SU-DHL-6 (cell line): ENCODE results near the gene C2orf42.

ENCODE experiments used
- EZH2phosphoT487 ChIP-seq: fragments of 200-600 bp; sonication (generic), shearing (Covaris generic); conservative IDR thresholded peaks from 2 replicates; pipeline ENCODE4 v1.6.1; 2018; ENCODE audit warnings: mild to moderate bottlenecking, antibody characterized with exemption, low read length, moderate library complexity, mixed read lengths
- TF ChIP-seq, protein P1 (sequence below): fragments of 200-600 bp; sonication (generic); IDR thresholded peaks from one replicate; pipeline ENCODE4 v1.5.1; 2017; ENCODE audit warnings: antibody characterized with exemption, mild to moderate bottlenecking, low read length, moderate library complexity; ENCODE audit not compliant: insufficient read depth, poor library complexity, severe bottlenecking

DNA sequence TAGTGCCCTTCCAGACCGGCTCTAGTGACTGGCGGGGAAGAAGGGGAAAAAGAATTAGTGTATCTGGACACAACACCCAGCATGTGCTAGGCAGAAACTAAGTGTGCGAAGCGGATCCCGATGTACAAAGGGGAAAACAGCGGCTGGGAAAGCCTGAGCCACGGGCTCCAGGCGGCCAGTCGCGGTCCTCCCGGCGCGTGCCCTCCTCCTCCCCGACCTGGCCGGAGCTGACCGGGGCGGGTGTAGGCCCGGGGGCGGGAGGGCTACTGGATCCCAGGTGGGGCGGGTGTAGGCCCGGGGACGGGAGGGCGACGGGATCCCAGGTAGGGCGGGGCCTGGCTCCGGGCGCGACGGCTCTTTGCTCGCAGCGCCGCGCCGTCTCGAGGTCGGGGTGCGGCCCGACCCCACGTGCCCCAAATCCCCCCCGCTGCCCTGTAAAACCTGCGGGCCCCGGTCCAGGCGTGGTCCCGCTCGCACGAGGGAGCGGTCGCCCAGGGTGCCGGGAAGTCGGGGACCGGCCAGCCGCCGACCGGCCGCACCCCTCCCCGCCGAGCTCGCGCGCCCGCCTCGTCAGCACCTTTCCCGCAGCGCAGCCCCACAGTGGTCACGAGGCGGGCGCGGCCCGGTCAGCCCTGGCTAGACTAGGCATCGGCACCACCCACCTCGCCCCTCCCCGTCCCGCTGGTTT is 48.8 kb downstream of the C2orf42 start:
- TF ChIP-seq, protein P1, sequence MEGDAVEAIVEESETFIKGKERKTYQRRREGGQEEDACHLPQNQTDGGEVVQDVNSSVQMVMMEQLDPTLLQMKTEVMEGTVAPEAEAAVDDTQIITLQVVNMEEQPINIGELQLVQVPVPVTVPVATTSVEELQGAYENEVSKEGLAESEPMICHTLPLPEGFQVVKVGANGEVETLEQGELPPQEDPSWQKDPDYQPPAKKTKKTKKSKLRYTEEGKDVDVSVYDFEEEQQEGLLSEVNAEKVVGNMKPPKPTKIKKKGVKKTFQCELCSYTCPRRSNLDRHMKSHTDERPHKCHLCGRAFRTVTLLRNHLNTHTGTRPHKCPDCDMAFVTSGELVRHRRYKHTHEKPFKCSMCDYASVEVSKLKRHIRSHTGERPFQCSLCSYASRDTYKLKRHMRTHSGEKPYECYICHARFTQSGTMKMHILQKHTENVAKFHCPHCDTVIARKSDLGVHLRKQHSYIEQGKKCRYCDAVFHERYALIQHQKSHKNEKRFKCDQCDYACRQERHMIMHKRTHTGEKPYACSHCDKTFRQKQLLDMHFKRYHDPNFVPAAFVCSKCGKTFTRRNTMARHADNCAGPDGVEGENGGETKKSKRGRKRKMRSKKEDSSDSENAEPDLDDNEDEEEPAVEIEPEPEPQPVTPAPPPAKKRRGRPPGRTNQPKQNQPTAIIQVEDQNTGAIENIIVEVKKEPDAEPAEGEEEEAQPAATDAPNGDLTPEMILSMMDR = no peak
- TF ChIP-seq EZH2phosphoT487 = no peak
